K562 (cell line): Measurements from ENCODE around the gene CKAP5. TPM values are rescaled to one million over a fixed set of nuclear protein-coding genes. Genes with fewer than 3 reads are reported as not detected.
A peak's percentile ranks its signal among the peaks of the same experiment; 100 is the strongest.

Experiments used
- ATAC-seq: fragments of 200-7000 bp; cut with Tn5 transposase; 3 replicates; pipeline ENCODE4 v1.9.1; 2020; ENCODE audit warnings: moderate library complexity
- BruUV-seq: library from RNA; stranded (reverse); fragments of 400-500 nt; replicated peaks from 2 replicates; lab custom pipeline; 2021; lab: Mats Ljungman, UMichigan
- CTCF ChIA-PET: fragments of 300-600 bp; formaldehyde crosslinking; extraction: SDS; loops from one replicate; lab custom pipeline; 2021; ENCODE audit warnings: low intra/inter-chr PET ratio; lab: Yijun Ruan, JAX
- POLR2A ChIA-PET: fragments of 300-600, 350-650 bp; sonication (Branson Sonifier 250); formaldehyde crosslinking; extraction: SDS; loops from one replicate; lab custom pipeline; 2021; ENCODE audit warnings: antibody characterized with exemption, inconsistent platforms; lab: Yijun Ruan, JAX
- DNase-seq, 4 experiments: peaks; one replicate each; pipeline versions ENCODE4 v3.0.0 to v3.0.0-alpha.2; 2011 to 2018; ENCODE audit warnings: low spot score in 3 of 4, mixed read lengths in 3 of 4; ENCODE audit errors: extremely low read depth in 1 of 4
- FAIRE-seq: peaks from 2 replicates; lab custom pipeline; 2011; peaks lifted over from hg19 to GRCh38; lab: Jason Lieb, UNC
- H2AFZ ChIP-seq: 2 replicates; pipeline ENCODE4 v1.6.0; 2011; ENCODE audit warnings: low read depth, low read length, control low read depth, inconsistent platforms
- H3K27ac ChIP-seq: fragments of 200-600 bp; 3 replicates; pipeline ENCODE4 v1.8.0; 2011; ENCODE audit warnings: low read depth, mild to moderate bottlenecking, control low read depth, inconsistent platforms, low read length, moderate library complexity, mixed read lengths; ENCODE audit errors: extremely low read depth
- H3K27me3 ChIP-seq, 2 experiments: fragments of 300-600 bp in 1 of 2; 2 replicates in 1 of 2; 3 replicates in 1 of 2; pipeline versions ENCODE4 v1.6.0 to v1.8.0; 2011; ENCODE audit warnings: inconsistent platforms in 2 of 2, low read length in 2 of 2, mild to moderate bottlenecking in 1 of 2, mixed read lengths in 1 of 2, moderate library complexity in 1 of 2; ENCODE audit not compliant: control insufficient read depth in 2 of 2, insufficient read depth in 2 of 2
- H3K36me3 ChIP-seq: fragments of 300-600 bp; 3 replicates; pipeline ENCODE4 v1.8.0; 2011; ENCODE audit warnings: mild to moderate bottlenecking, low read length, inconsistent platforms; ENCODE audit not compliant: control insufficient read depth, insufficient read depth
- H3K4me1 ChIP-seq, 2 experiments: fragments of 200-600 bp in 1 of 2; replicated peaks in 1 of 2; 2 replicates in 1 of 2; 3 replicates in 1 of 2; pipeline versions ENCODE4 v1.5.1 to v1.8.0; 2011; ENCODE audit warnings: inconsistent platforms in 2 of 2, low read length in 2 of 2, mild to moderate bottlenecking in 1 of 2, mixed read lengths in 1 of 2, moderate library complexity in 1 of 2; ENCODE audit not compliant: control insufficient read depth in 2 of 2, insufficient read depth in 2 of 2
- H3K4me2 ChIP-seq: 2 replicates; pipeline ENCODE4 v1.6.1; 2011; ENCODE audit warnings: low read length, control low read depth, inconsistent platforms, mixed read lengths; ENCODE audit not compliant: insufficient read depth
- H3K4me3 ChIP-seq: fragments of 200-600 bp; sonication (generic), shearing (Covaris generic); 2 replicates; pipeline ENCODE4 v1.5.1; 2016; ENCODE audit warnings: control low read depth, inconsistent platforms
- H3K79me2 ChIP-seq: fragments of 200-600 bp; 3 replicates; pipeline ENCODE4 v1.8.0; 2011; ENCODE audit warnings: low read length, inconsistent platforms; ENCODE audit not compliant: control insufficient read depth, insufficient read depth
- H3K9ac ChIP-seq, 2 experiments: 2 replicates each; pipeline versions ENCODE4 v1.6.0 to v1.6.1; 2011; ENCODE audit warnings: low read depth in 2 of 2, low read length in 2 of 2, control low read depth in 1 of 2, inconsistent platforms in 1 of 2, mild to moderate bottlenecking in 1 of 2, mixed read lengths in 1 of 2; ENCODE audit not compliant: insufficient read depth in 1 of 2
- H3K9me1 ChIP-seq: one replicate; pipeline ENCODE4 v1.6.0; 2011; ENCODE audit warnings: inconsistent platforms, mild to moderate bottlenecking, low read length, moderate library complexity; ENCODE audit not compliant: control insufficient read depth, insufficient read depth
- H3K9me3 ChIP-seq: replicated peaks from 2 replicates; pipeline ENCODE4 v1.5.1; 2011; ENCODE audit warnings: low read depth, low read length, inconsistent platforms; ENCODE audit not compliant: control insufficient read depth, insufficient read depth
- H4K20me1 ChIP-seq: replicated peaks from 2 replicates; pipeline ENCODE4 v1.6.1; 2011; ENCODE audit warnings: low read length, inconsistent platforms, mixed read lengths; ENCODE audit not compliant: control insufficient read depth, insufficient read depth
- CC2D1A ChIP-seq: fragments of 450-650 bp; IDR thresholded peaks from 2 replicates; pipeline ENCODE4 v1.6.1; 2017; ENCODE audit warnings: mild to moderate bottlenecking
- CEBPG ChIP-seq, 3 experiments: fragments of 200-800 bp in 1 of 3; sonication (Bioruptor generic) in 1 of 3; sonication (generic) in 1 of 3; formaldehyde crosslinking in 1 of 3; IDR thresholded peaks in 2 of 3; conservative IDR thresholded peaks in 1 of 3; 2 replicates each; pipeline versions ENCODE4 v1.6.1 to v1.8.0; 2016 to 2022; ENCODE audit warnings: missing compliant biosample characterization in 2 of 3, missing genetic modification characterization in 2 of 3, mild to moderate bottlenecking in 1 of 3, missing genetic modification reagents in 1 of 3
- FOXA3 ChIP-seq, 2 experiments: fragments of 450-650 bp in 1 of 2; sonication (generic) in 1 of 2; formaldehyde crosslinking; IDR thresholded peaks in 1 of 2; conservative IDR thresholded peaks in 1 of 2; 2 replicates each; pipeline versions ENCODE4 v1.4.0 to v1.8.0; 2020 to 2022; ENCODE audit warnings: mild to moderate bottlenecking in 2 of 2, missing genetic modification reagents in 1 of 2
- KLF16 ChIP-seq: IDR thresholded peaks from 2 replicates; pipeline ENCODE4 v1.6.1; 2016; ENCODE audit warnings: antibody characterized with exemption
- MAFK ChIP-seq: IDR thresholded peaks from 2 replicates; pipeline ENCODE4 v1.6.1; 2011; ENCODE audit warnings: low read length, improper control_type of control experiment
- MYC ChIP-seq, 2 experiments: fragments of 250-450 bp in 1 of 2; sonication (Bioruptor Pico) in 1 of 2; IDR thresholded peaks; 2 replicates each; pipeline versions ENCODE4 v1.5.1 to v1.6.1; 2012 to 2021; ENCODE audit warnings: low read depth in 2 of 2, borderline replicate concordance in 1 of 2, improper control_type of control experiment in 1 of 2, low read length in 1 of 2, mild to moderate bottlenecking in 1 of 2, moderate library complexity in 1 of 2
- RAD21 ChIP-seq, 2 experiments: fragments of 250-450 bp in 1 of 2; fragments of 450-650 bp in 1 of 2; sonication (Bioruptor Pico) in 1 of 2; formaldehyde crosslinking in 1 of 2; IDR thresholded peaks in 1 of 2; conservative IDR thresholded peaks in 1 of 2; 2 replicates each; pipeline versions ENCODE4 v1.4.0 to v1.8.0; 2020 to 2022; ENCODE audit warnings: mild to moderate bottlenecking in 2 of 2, moderate library complexity in 1 of 2
- RBM22 ChIP-seq: fragments of 200-400 bp; formaldehyde crosslinking; IDR thresholded peaks from 2 replicates; pipeline ENCODE4 v1.6.1; 2018; ENCODE audit warnings: low read length, low read depth; ENCODE audit not compliant: poor library complexity, severe bottlenecking
- SETDB1 ChIP-seq: IDR thresholded peaks from one replicate; pipeline ENCODE4 v1.6.1; 2012; ENCODE audit warnings: low read length, control low read depth, inconsistent platforms
- TBL1XR1 ChIP-seq, 2 experiments: IDR thresholded peaks; 2 replicates each; pipeline ENCODE4 v1.6.1; 2012; ENCODE audit warnings: improper control_type of control experiment in 2 of 2, low read length in 2 of 2, mild to moderate bottlenecking in 1 of 2
- TFAM ChIP-seq: fragments of 250-450 bp; sonication (Bioruptor Pico); conservative IDR thresholded peaks from 2 replicates; pipeline ENCODE4 v1.5.0; 2021; ENCODE audit warnings: mild to moderate bottlenecking, moderate library complexity
- YBX1 ChIP-seq: fragments of 450-650 bp; IDR thresholded peaks from 2 replicates; pipeline ENCODE4 v1.7.1; 2016; ENCODE audit warnings: mild to moderate bottlenecking
- YY1 ChIP-seq, 3 experiments: IDR thresholded peaks; 2 replicates each; pipeline ENCODE4 v1.6.1; 2011; ENCODE audit warnings: low read length in 2 of 3, mild to moderate bottlenecking in 2 of 3, moderate library complexity in 2 of 3, borderline replicate concordance in 1 of 3, control low read depth in 1 of 3, low read depth in 1 of 3; ENCODE audit not compliant: insufficient read depth in 3 of 3, insufficient replicate concordance in 2 of 3, control insufficient read depth in 1 of 3, insufficient read length in 1 of 3; ENCODE audit errors: extremely low read depth in 1 of 3
- ZNF263 ChIP-seq: sonication (generic); formaldehyde crosslinking; IDR thresholded peaks from 2 replicates; pipeline ENCODE4 v1.8.0; 2022; ENCODE audit warnings: mild to moderate bottlenecking, missing genetic modification reagents, borderline replicate concordance
- WGBS: fragments of 100-300 bp; shearing (Covaris generic); methylation state at CpG from one replicate; pipeline ENCODE4 v1.1.6; 2016; ENCODE audit warnings: low coverage, mixed read lengths; ENCODE audit not compliant: insufficient coverage; ENCODE audit errors: missing lambda C conversion rate; 5-methylcytosine and 5-hydroxymethylcytosine counted together
- in situ Hi-C: fragments of 300-500 bp; cut with MboI; formaldehyde crosslinking; loops from 4 replicates; pipeline ENCODE4 v1.15.0; 2018; ENCODE audit warnings: inconsistent platforms, mixed read lengths
- intact Hi-C: fragments of 100-400 bp; cut with micrococcal nuclease; formaldehyde crosslinking; loops from 2 replicates; pipeline ENCODE4 v1.14.2; 2022
- polyA plus RNA-seq, 8 experiments: library from polyadenylated mRNA; depleted of rRNA in 4 of 8; stranded (reverse) in 5 of 8; unstranded in 3 of 8; fragments of >200 nt; fragmentation: Nextera tagmentation in 2 of 8; fragmentation: Illumina TruSeq in 1 of 8; extraction: Ambion mirVana in 2 of 8; extraction: Trizol in 1 of 8; gene quantifications; 2 replicates each; pipeline versions ENCODE4 v1.2.1 to v1.2.3, GENCODE V29; 2011 to 2014; ENCODE audit warnings: inconsistent platforms in 1 of 8, missing spikeins in 1 of 8
- total RNA-seq, 7 experiments: library from RNA; depleted of rRNA in 6 of 7; stranded (reverse); fragments of >200 nt in 6 of 7; fragmentation: Illumina TruSeq in 2 of 7; extraction: Trizol in 2 of 7; gene quantifications; 2 replicates each; pipeline versions ENCODE4 v1.2.1 to v1.2.3, GENCODE V29; 2011 to 2021; ENCODE audit warnings: low replicate concordance in 1 of 7
- TF ChIP-seq, protein P1 (sequence below): sonication (generic); formaldehyde crosslinking; IDR thresholded peaks from 2 replicates; pipeline ENCODE4 v1.8.1; 2023; ENCODE audit warnings: mild to moderate bottlenecking, missing genetic modification reagents

The CKAP5 gene
- total and polyA plus RNA-seq, 9 of the 15 experiments (the other 6 are each of a cell fraction or from before 2014, with no cell fraction given) = 60.1 to 239 (median 139) TPM

- 34% methylated on average over 23 of the region's 23 CpGs for WGBS
- Histone ChIP-seq H3K9me1 (no peaks in the 10 kb centered on the region), H3K4me3 (no peak overlapping the region), H2AFZ (no peak overlapping the region), H4K20me1 (no peaks in the 10 kb centered on the region; the same call in 1 of the 2 replicates), H3K4me1 (peaks cover 0 to 11% of the 10 kb centered on the region in 2 experiments; a peak in 3 of 5 replicates), H3K36me3 (no peaks in the 10 kb centered on the region), H3K79me2 (no peaks in the 10 kb centered on the region), H3K4me2 (no peak overlapping the region), H3K27ac (no peak overlapping the region), H3K27me3 (peaks cover 18 to 45% of the 10 kb centered on the region in 2 experiments; a peak in 4 of 5 replicates), H3K9ac (no peak overlapping the region), H3K9me3 (no peaks in the 10 kb centered on the region)
- ATAC-seq = peak; percentile 87
- BruUV-seq = no TSS peak
- intact Hi-C loops (loop anchor here (1.0 to 10.0 kb wide), 5 partner anchors 212 to 565 kb away; partner anchors contain the start of gene MYBPC3), in situ Hi-C loops (loop anchor here (5.0 to 10.0 kb wide), 2 partner anchors 272 to 465 kb away; partner anchors contain the start of gene MYBPC3)
- FAIRE-seq = peak; percentile 95
- DNase-seq = peak; percentile 69 to 79 (median 71)
- CTCF ChIA-PET = interaction anchor here (0.6 to 4.6 kb wide), 6 partner anchors 28 to 465 kb away, joined by 3 to 35 read pairs (median 4); partner anchors contain the start of gene LRP4
- POLR2A ChIA-PET = interaction anchor here (0.7 kb wide), 1 partner anchor 30 kb away, joined by 3 read pairs; no protein-coding TSS in a partner anchor
- TF ChIP-seq FOXA3 (CRISPR knock-in tag; conservative IDR thresholded peaks at IDR 0.05 in 1 of 2, IDR thresholded peaks at IDR 0.05 in 1 of 2) (0 out of 4 replicates have a peak, but pooled peaks of 1 of the 2 experiments have one; percentile 28), MAFK (peak; percentile 6; the same call in 1 of the 2 replicates), YY1 (IDR thresholded peaks at IDR 0.05; ENCODE audit: borderline replicate concordance in 1 of 3, control insufficient read depth in 1 of 3, extremely low read depth in 1 of 3, insufficient read depth in 3 of 3, insufficient read length in 1 of 3, insufficient replicate concordance in 2 of 3, low read depth in 1 of 3, low read length in 2 of 3) (peak in 1 of 3 experiments; percentile 20), SETDB1 (no peak), MYC (IDR thresholded peaks at IDR 0.05; ENCODE audit: low read depth, low read length) (peak; percentile 33; the same call in 1 of the 2 replicates), MYC (CRISPR knock-in tag; IDR thresholded peaks at IDR 0.05; ENCODE audit: borderline replicate concordance, low read depth) (no peak), RBM22 (no peak), RAD21 (CRISPR knock-in tag; conservative IDR thresholded peaks at IDR 0.05 in 1 of 2, IDR thresholded peaks at IDR 0.05 in 1 of 2) (peak; percentile 91 to 96), KLF16 (0 out of 2 replicates have a peak, but pooled peaks have one; percentile 14), YBX1 (no peak), CEBPG (CRISPR knock-in tag; IDR thresholded peaks at IDR 0.05) (peak; percentile 50; the same call in 1 of the 2 replicates), CEBPG (tag; conservative IDR thresholded peaks at IDR 0.05 in 1 of 2, IDR thresholded peaks at IDR 0.05 in 1 of 2) (peak in 1 of 2 experiments; percentile 37; a peak in 1 of 4 replicates), ZNF263 (CRISPR knock-in tag) (no peak), CC2D1A (peak; percentile 57; the same call in 1 of the 2 replicates), TFAM (no peak), TBL1XR1 (IDR thresholded peaks at IDR 0.05; ENCODE audit: low read length in 2 of 2) (peak in 1 of 2 experiments; percentile 33; a peak in 1 of 4 replicates)
- TF ChIP-seq, protein P1, sequence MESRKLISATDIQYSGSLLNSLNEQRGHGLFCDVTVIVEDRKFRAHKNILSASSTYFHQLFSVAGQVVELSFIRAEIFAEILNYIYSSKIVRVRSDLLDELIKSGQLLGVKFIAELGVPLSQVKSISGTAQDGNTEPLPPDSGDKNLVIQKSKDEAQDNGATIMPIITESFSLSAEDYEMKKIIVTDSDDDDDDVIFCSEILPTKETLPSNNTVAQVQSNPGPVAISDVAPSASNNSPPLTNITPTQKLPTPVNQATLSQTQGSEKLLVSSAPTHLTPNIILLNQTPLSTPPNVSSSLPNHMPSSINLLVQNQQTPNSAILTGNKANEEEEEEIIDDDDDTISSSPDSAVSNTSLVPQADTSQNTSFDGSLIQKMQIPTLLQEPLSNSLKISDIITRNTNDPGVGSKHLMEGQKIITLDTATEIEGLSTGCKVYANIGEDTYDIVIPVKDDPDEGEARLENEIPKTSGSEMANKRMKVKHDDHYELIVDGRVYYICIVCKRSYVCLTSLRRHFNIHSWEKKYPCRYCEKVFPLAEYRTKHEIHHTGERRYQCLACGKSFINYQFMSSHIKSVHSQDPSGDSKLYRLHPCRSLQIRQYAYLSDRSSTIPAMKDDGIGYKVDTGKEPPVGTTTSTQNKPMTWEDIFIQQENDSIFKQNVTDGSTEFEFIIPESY = 0 out of 2 replicates have a peak, but pooled peaks have one; percentile 14
Observed at GRCh38 chr11:46889689-46890475, 43.8 kb upstream of the CKAP5 start.
